BJ (cell line): ENCODE measurements around the gene RBP2. TPM values are rescaled to one million over a fixed set of nuclear protein-coding genes. Genes with fewer than 3 reads are reported as not detected.

Experiments used
- CTCF ChIA-PET: fragments of 350-600 bp; formaldehyde crosslinking; extraction: SDS; loops from one replicate; lab custom pipeline; 2021; ENCODE audit warnings: antibody characterized with exemption, inconsistent platforms; lab: Yijun Ruan, JAX
- POLR2A ChIA-PET: fragments of 300-600 bp; sonication (Branson Sonifier 250); formaldehyde crosslinking; extraction: SDS; loops from one replicate; lab custom pipeline; 2021; ENCODE audit warnings: antibody characterized with exemption; lab: Charles Lee
- DNase-seq: peaks from one replicate; pipeline ENCODE4 v3.0.0-alpha.2; 2011; ENCODE audit warnings: low read depth
- H3K27me3 ChIP-seq: 2 replicates; pipeline ENCODE4 v1.6.0; 2011; ENCODE audit warnings: low read length; ENCODE audit not compliant: control insufficient read depth, insufficient read depth
- H3K36me3 ChIP-seq: 2 replicates; pipeline ENCODE4 v1.5.1; 2011; ENCODE audit warnings: low read length; ENCODE audit not compliant: control insufficient read depth, insufficient read depth
- H3K4me3 ChIP-seq: 2 replicates; pipeline ENCODE4 v1.5.1; 2011; ENCODE audit warnings: low read depth, mild to moderate bottlenecking, control low read depth, low read length
- CTCF ChIP-seq: IDR thresholded peaks from 2 replicates; pipeline ENCODE4 v1.5.1; 2011; ENCODE audit warnings: low read depth, mild to moderate bottlenecking, control low read depth, inconsistent platforms, low read length, moderate library complexity; ENCODE audit not compliant: insufficient read depth
- polyA minus RNA-seq: library from RNA; depleted of rRNA, polyadenylated mRNA; stranded (reverse); fragments of >200 nt; gene quantifications from 2 replicates; pipeline ENCODE4 v1.2.3, GENCODE V29; 2011; rRNA and poly(A)+ RNA removed
- polyA plus RNA-seq: library from polyadenylated mRNA; depleted of rRNA; stranded (reverse); fragments of >200 nt; gene quantifications from 2 replicates; pipeline ENCODE4 v1.2.3, GENCODE V29; 2011; rRNA removed

The RBP2 gene
- polyA plus RNA-seq: not detected in 2 replicates
- not detected in 2 replicates for polyA minus RNA-seq

GRCh38 chr3:139476348-139476747, at the start of gene RBP2:
Gene RBP2 (minus strand): TSS chr3:139476516. CDS start chr3:139476459, 57 bp downstream.
- ChIA-PET CTCF (no interaction called here), POLR2A (no interaction called here)
- Histone ChIP-seq H3K27me3 (no peaks in the 10 kb centered on the region), H3K4me3 (no peak within 1 kb of the TSS), H3K36me3 (no peaks in the 10 kb centered on the region)
- DNase-seq: no peak
- no peak for TF ChIP-seq CTCF

GRCh38 chr3:139524841-139525636, 48.7 kb upstream of the RBP2 start:
- DNase-seq: no peak
- CTCF ChIA-PET: no interaction called here
- no peak for TF ChIP-seq CTCF
- Histone ChIP-seq H3K36me3 (no peaks in the 10 kb centered on the region), H3K27me3 (no peaks in the 10 kb centered on the region; the same call in 1 of the 2 replicates), H3K4me3 (no peak overlapping the region)
- POLR2A ChIA-PET: no interaction called here

- TF ChIP-seq CTCF: no peak
- H3K27me3 ChIP-seq: no peaks in the 10 kb centered on the region; the same call in 1 of the 2 replicates
Measured at GRCh38 chr3:139523718-139524117, 47.4 kb upstream of the RBP2 start.

GRCh38 chr3:139523166-139523565, 46.9 kb upstream of the RBP2 start:
- no peak overlapping the region for H3K4me3 ChIP-seq
- ChIA-PET POLR2A (no interaction called here), CTCF (interaction anchor here (1.3 kb wide), 1 partner anchor 9 kb away, joined by 4 read pairs; no protein-coding TSS in a partner anchor)
- H3K36me3 ChIP-seq: no peaks in the 10 kb centered on the region
- DNase-seq: no peak
- no peaks in the 10 kb centered on the region; the same call in 1 of the 2 replicates for H3K27me3 ChIP-seq
- no peak for TF ChIP-seq CTCF

More at GRCh38 chr3:139523718-139524117, 47.4 kb upstream of the RBP2 start:
- ChIA-PET CTCF (interaction anchor here (1.3 kb wide), 1 partner anchor 8 kb away, joined by 4 read pairs; no protein-coding TSS in a partner anchor), POLR2A (no interaction called here)
- Histone ChIP-seq H3K4me3 (no peak overlapping the region), H3K36me3 (no peaks in the 10 kb centered on the region)
- DNase-seq: no peak

- POLR2A ChIA-PET: no interaction called here
- TF ChIP-seq CTCF: no peak
- DNase-seq: no peak
- Histone ChIP-seq H3K4me3 (no peak overlapping the region), H3K27me3 (no peaks in the 10 kb centered on the region; the same call in 1 of the 2 replicates), H3K36me3 (no peaks in the 10 kb centered on the region)
- CTCF ChIA-PET: no interaction called here
Measured at GRCh38 chr3:139522421-139522820, 46.1 kb upstream of the RBP2 start.
